ENCODE data around the gene BORCS6. TPM values are rescaled to one million over a fixed set of nuclear protein-coding genes. Genes with fewer than 3 reads are reported as not detected.

The BORCS6 gene
- total RNA-seq, 3 donors from 2014 or later (not counting 1 experiment from before 2014, with no cell fraction given) = 10.2 to 15.6 (median 11.6) TPM

DNA sequence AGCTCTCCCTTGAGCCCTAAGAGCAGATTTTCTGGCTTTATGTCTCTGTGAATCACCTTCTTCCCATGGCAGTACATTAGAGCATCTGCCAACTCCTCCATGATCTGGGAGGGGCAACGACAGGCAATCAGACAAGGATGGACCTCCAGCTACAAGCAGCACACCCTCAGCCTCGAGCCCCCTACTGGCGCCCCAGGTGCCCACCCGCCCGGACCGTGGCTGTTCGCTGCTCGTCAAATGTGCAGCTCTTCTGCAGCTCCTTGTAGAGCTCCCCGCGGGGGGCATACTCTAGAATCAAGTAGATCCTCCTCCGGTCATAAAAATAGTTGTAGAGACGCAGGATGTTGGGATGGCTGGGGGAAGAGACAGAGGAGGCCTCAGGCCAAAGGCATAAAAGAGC is 16.6 kb upstream of the BORCS6 start:
- intact Hi-C loops (cut with micrococcal nuclease) = no loop called here
- WGBS (ENCODE audit: insufficient coverage) = 94% methylated on average over 12 of the region's 12 CpGs
- H3K9me3 ChIP-seq (ENCODE audit: control insufficient read depth, insufficient read depth, low read length) = no peaks in the 10 kb centered on the region
- Mint-ChIP-seq H3K9me3 (no peaks in the 10 kb centered on the region), H3K36me3 (no peaks in the 10 kb centered on the region), H3K4me3 (no peak overlapping the region), H3K27ac (no peak overlapping the region), H3K4me1 (peaks cover 19 to 23% of the 10 kb centered on the region in 2 donors), H3K27me3 (ENCODE audit: low read depth in 2 of 2) (no peaks in the 10 kb centered on the region)
- ATAC-seq (no peak), DNase-seq (no peak)
- no peaks in the 10 kb centered on the region for H3K36me3 ChIP-seq (ENCODE audit: control insufficient read depth, insufficient read depth, low read length)
- peaks cover 16% of the 10 kb centered on the region for H3K4me1 ChIP-seq (ENCODE audit: control insufficient read depth, insufficient read depth, low read length)
- no peaks in the 10 kb centered on the region for H3K27me3 ChIP-seq (ENCODE audit: control insufficient read depth, insufficient read depth, low read length)
- H3K4me3 ChIP-seq (ENCODE audit: low read length) = no peak overlapping the region
- TF ChIP-seq, protein P1, sequence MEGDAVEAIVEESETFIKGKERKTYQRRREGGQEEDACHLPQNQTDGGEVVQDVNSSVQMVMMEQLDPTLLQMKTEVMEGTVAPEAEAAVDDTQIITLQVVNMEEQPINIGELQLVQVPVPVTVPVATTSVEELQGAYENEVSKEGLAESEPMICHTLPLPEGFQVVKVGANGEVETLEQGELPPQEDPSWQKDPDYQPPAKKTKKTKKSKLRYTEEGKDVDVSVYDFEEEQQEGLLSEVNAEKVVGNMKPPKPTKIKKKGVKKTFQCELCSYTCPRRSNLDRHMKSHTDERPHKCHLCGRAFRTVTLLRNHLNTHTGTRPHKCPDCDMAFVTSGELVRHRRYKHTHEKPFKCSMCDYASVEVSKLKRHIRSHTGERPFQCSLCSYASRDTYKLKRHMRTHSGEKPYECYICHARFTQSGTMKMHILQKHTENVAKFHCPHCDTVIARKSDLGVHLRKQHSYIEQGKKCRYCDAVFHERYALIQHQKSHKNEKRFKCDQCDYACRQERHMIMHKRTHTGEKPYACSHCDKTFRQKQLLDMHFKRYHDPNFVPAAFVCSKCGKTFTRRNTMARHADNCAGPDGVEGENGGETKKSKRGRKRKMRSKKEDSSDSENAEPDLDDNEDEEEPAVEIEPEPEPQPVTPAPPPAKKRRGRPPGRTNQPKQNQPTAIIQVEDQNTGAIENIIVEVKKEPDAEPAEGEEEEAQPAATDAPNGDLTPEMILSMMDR (IDR thresholded peaks at IDR 0.05) = no peak
- no peak overlapping the region for H3K27ac ChIP-seq (ENCODE audit: low read length)

DNA sequence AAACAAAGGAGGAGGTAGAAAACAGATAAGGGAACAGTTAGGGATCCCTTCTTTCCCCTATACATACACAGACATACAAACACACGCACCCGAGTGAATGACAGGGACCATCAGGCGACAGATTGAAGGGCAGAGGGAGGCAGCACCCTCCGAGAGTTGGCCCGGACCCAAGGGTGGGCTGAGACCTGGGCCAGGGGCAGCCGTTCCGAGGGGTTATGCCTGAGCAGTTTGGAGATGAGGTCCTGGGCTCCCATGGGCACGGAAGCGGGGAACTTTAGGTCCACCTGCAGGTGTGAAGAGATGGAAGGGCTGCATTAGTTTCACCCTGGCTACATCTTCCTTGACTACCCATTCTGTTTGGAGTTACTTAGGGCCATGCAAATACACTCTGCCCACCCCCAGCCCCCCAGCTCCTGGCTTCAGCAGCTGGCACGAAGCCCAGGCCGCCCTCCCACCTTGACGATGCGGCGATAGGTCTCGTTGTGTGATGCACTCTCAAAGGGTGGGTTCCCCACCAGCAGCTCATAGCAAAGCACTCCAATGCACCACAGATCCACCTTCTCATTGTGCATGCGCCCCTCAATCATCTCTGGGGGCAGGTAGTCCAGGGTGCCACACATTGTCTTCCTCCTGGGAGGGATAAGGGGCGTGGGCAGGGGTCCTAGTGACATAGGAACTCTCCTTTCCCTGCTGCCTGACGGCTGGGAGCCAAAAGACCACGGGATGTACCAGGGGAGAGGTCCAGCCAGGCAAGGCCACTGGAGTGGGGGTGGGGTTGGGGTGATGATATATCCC is 15.0 kb upstream of the BORCS6 start:
- peaks cover 11% of the 10 kb centered on the region for H3K4me1 ChIP-seq (ENCODE audit: control insufficient read depth, insufficient read depth, low read length)
- H3K27me3 ChIP-seq (ENCODE audit: control insufficient read depth, insufficient read depth, low read length) = no peaks in the 10 kb centered on the region
- Mint-ChIP-seq H3K4me1 (peaks cover 6 to 12% of the 10 kb centered on the region in 2 donors), H3K4me3 (no peak overlapping the region), H3K36me3 (no peaks in the 10 kb centered on the region), H3K27ac (no peak overlapping the region), H3K27me3 (ENCODE audit: low read depth in 2 of 2) (no peaks in the 10 kb centered on the region), H3K9me3 (no peaks in the 10 kb centered on the region)
- H3K36me3 ChIP-seq (ENCODE audit: control insufficient read depth, insufficient read depth, low read length) = no peaks in the 10 kb centered on the region
- TF ChIP-seq, protein P1 (IDR thresholded peaks at IDR 0.05) = no peak
- ATAC-seq = no peak
- no peak for DNase-seq
- no peaks in the 10 kb centered on the region for H3K9me3 ChIP-seq (ENCODE audit: control insufficient read depth, insufficient read depth, low read length)
- H3K4me3 ChIP-seq (ENCODE audit: low read length) = no peak overlapping the region
- intact Hi-C loops (cut with micrococcal nuclease) = no loop called here
- H3K27ac ChIP-seq (ENCODE audit: low read length) = no peak overlapping the region
- 93% methylated on average over 19 of the region's 19 CpGs for WGBS (ENCODE audit: insufficient coverage)

DNA sequence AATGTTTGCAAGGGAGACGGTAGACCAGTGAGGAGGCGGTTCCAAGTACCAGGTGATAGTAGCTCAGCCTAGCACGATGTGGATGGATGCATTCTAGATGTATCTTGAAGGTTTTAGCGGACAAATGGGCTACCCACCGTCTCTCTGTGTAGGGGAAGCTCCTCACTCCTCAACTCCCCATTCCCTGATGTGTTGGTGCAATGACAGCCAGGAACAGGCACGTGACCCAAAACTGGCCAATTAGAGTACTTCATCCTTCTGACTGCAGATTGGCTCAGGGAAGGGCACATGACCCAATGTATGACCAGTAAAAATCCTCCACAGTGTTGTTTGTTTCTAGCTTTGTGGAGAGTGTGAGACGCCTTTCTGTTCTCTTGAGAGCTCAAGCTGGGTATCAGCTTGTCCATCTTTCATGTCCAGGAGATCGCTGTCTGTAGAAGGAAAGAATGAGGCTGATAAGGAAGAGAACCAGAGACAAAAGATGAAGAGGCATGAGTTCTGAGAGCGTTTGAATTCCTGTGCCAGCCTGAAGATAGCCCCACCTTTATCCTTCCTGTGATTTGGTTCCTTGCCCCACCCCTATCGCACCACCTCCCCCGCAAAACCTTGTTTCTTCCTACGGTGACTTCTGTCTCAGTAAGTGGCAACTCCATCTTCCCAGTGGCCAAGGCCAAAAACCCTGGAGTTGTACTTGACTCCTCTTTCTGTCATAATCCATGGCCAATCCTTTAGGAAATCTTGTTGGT is 2.3 kb upstream of the BORCS6 start:
- H3K9me3 ChIP-seq (ENCODE audit: control insufficient read depth, insufficient read depth, low read length) = no peaks in the 10 kb centered on the region
- 28% methylated on average over 11 of the region's 12 CpGs for WGBS (ENCODE audit: insufficient coverage)
- Mint-ChIP-seq H3K4me1 (peaks cover 13% of the 10 kb centered on the region in 2 donors), H3K36me3 (no peaks in the 10 kb centered on the region), H3K9me3 (no peaks in the 10 kb centered on the region), H3K27me3 (ENCODE audit: low read depth in 2 of 2) (no peaks in the 10 kb centered on the region), H3K27ac (no peak overlapping the region), H3K4me3 (no peak overlapping the region)
- TF ChIP-seq, protein P1 (IDR thresholded peaks at IDR 0.05) = no peak
- intact Hi-C loops (cut with micrococcal nuclease) = loop anchor here (1.0 kb wide), 1 partner anchor 8 kb away; no protein-coding TSS in a partner anchor
- ATAC-seq (peak; percentile 23 to 42 (median 41)), DNase-seq (peak; percentile 41 to 80)
- H3K4me1 ChIP-seq (ENCODE audit: control insufficient read depth, insufficient read depth, low read length) = peaks cover 51% of the 10 kb centered on the region
- H3K36me3 ChIP-seq (ENCODE audit: control insufficient read depth, insufficient read depth, low read length) = no peaks in the 10 kb centered on the region
- H3K27me3 ChIP-seq (ENCODE audit: control insufficient read depth, insufficient read depth, low read length) = no peaks in the 10 kb centered on the region
- peak overlapping the region; percentile 17 for H3K4me3 ChIP-seq (ENCODE audit: low read length)
- peak overlapping the region; percentile 72 for H3K27ac ChIP-seq (ENCODE audit: low read length)

All from natural killer cell (primary cell).